Endodermal cell (in vitro differentiated cells): Measurements from ENCODE around the gene ZNF423. TPM values are rescaled to one million over a fixed set of nuclear protein-coding genes. Genes with fewer than 3 reads are reported as not detected.
A peak's percentile ranks its signal among the peaks of the same experiment; 100 is the strongest.

Experiments used
- DNase-seq: peaks from one replicate; pipeline ENCODE4 v3.0.0-alpha.2; 2017
- H3K27ac ChIP-seq: 2 replicates; pipeline ENCODE4 v1.5.1; 2013; ENCODE audit warnings: mild to moderate bottlenecking, low read depth, low read length, moderate library complexity
- H3K27me3 ChIP-seq: 2 replicates; pipeline ENCODE4 v1.6.1; 2013; ENCODE audit warnings: mild to moderate bottlenecking, low read length, moderate library complexity; ENCODE audit not compliant: insufficient read depth, control insufficient read depth, poor library complexity, severe bottlenecking
- H3K36me3 ChIP-seq: 2 replicates; pipeline ENCODE4 v1.7.0; 2013; ENCODE audit warnings: mild to moderate bottlenecking, low read length, moderate library complexity; ENCODE audit not compliant: control insufficient read depth, insufficient read depth
- H3K4me1 ChIP-seq: one replicate; pipeline ENCODE4 v1.7.0; 2013; ENCODE audit warnings: low read length; ENCODE audit not compliant: control insufficient read depth, insufficient read depth
- H3K4me3 ChIP-seq: 2 replicates; pipeline ENCODE4 v1.5.1; 2013; ENCODE audit warnings: mild to moderate bottlenecking, low read length, moderate library complexity
- H3K9ac ChIP-seq: 2 replicates; pipeline ENCODE4 v1.6.1; 2013; ENCODE audit warnings: mild to moderate bottlenecking, low read length, moderate library complexity; ENCODE audit not compliant: poor library complexity, severe bottlenecking; ENCODE audit errors: extremely low read depth
- H3K9me3 ChIP-seq: 2 replicates; pipeline ENCODE4 v1.6.1; 2013; ENCODE audit warnings: mild to moderate bottlenecking, low read length, moderate library complexity; ENCODE audit not compliant: control insufficient read depth
- H3K27ac Mint-ChIP-seq: 2 replicates; pipeline ENCODE4 v1.8.0; 2020; ENCODE audit warnings: mixed read lengths
- H3K27me3 Mint-ChIP-seq: 2 replicates; pipeline ENCODE4 v1.8.0; 2021; ENCODE audit warnings: mild to moderate bottlenecking, mixed read lengths; ENCODE audit not compliant: insufficient read depth
- H3K36me3 Mint-ChIP-seq: 2 replicates; pipeline ENCODE4 v1.8.0; 2020; ENCODE audit warnings: low read depth, mixed read lengths
- H3K4me1 Mint-ChIP-seq: 2 replicates; pipeline ENCODE4 v1.8.0; 2020; ENCODE audit warnings: mixed read lengths
- H3K4me3 Mint-ChIP-seq: 2 replicates; pipeline ENCODE4 v1.8.0; 2020; ENCODE audit warnings: mild to moderate bottlenecking, moderate library complexity, mixed read lengths
- H3K9me3 Mint-ChIP-seq: 2 replicates; pipeline ENCODE4 v1.8.0; 2020; ENCODE audit warnings: mild to moderate bottlenecking, mixed read lengths
- CTCF ChIP-seq: fragments of 200-600 bp; sonication (generic); conservative IDR thresholded peaks from 2 replicates; pipeline ENCODE4 v1.5.0; 2021; ENCODE audit warnings: antibody characterized with exemption, mild to moderate bottlenecking
- WGBS, 2 experiments: methylation state at CpG; one replicate each; pipeline versions ENCODE4 v1.1.5 to v1.1.7; 2013; ENCODE audit warnings: missing lambda C conversion rate in 2 of 2, mixed read lengths in 1 of 2; ENCODE audit not compliant: insufficient coverage in 1 of 2, insufficient read length in 1 of 2; 5-methylcytosine and 5-hydroxymethylcytosine counted together
- total RNA-seq, 2 donors: library from RNA; stranded (reverse); fragmentation: NEBNext Ultra II Directional in 1 of 2; extraction: Animal tissue kit (Norgen Biotek cat#: 25700) in 1 of 2; gene quantifications; 2 replicates in 1 of 2; 3 replicates in 1 of 2; pipeline ENCODE4 v1.2.1, GENCODE V29; 2021

The ZNF423 gene
- total RNA-seq, 2 donors from 2014 or later, result 30.3 to 41.9 TPM

GRCh38 chr16:49594685-49595498 is 261.0 kb downstream of the ZNF423 start:
- Histone ChIP-seq H3K9ac (no peak overlapping the region), H3K27ac (peak overlapping the region; percentile 62), H3K4me3 (no peak overlapping the region), H3K27me3 (no peaks in the 10 kb centered on the region), H3K36me3 (no peaks in the 10 kb centered on the region), H3K9me3 (no peaks in the 10 kb centered on the region), H3K4me1 (peaks cover 22% of the 10 kb centered on the region)
- Mint-ChIP-seq H3K27ac (no peak overlapping the region), H3K4me3 (no peak overlapping the region), H3K4me1 (peaks cover 37% of the 10 kb centered on the region), H3K36me3 (no peaks in the 10 kb centered on the region), H3K27me3 (no peaks in the 10 kb centered on the region), H3K9me3 (no peaks in the 10 kb centered on the region)
- TF ChIP-seq CTCF, result no peak
- 87% methylated on average over 4 to 12 of the region's 12 CpGs for WGBS, 2 experiments
- peak; percentile 43 for DNase-seq

- 63% methylated on average over 2 of the region's 2 CpGs; no CpG with 5 or more reads in 1 of the 2 experiments for WGBS, 2 experiments
- Mint-ChIP-seq H3K27ac (no peak overlapping the region), H3K9me3 (no peaks in the 10 kb centered on the region), H3K36me3 (no peaks in the 10 kb centered on the region), H3K4me1 (peaks cover 40% of the 10 kb centered on the region), H3K4me3 (no peak overlapping the region), H3K27me3 (no peaks in the 10 kb centered on the region)
- Histone ChIP-seq H3K27ac (peak overlapping the region; percentile 26), H3K9me3 (no peaks in the 10 kb centered on the region), H3K4me1 (peaks cover 25% of the 10 kb centered on the region), H3K27me3 (no peaks in the 10 kb centered on the region), H3K4me3 (no peak overlapping the region), H3K9ac (no peak overlapping the region), H3K36me3 (no peaks in the 10 kb centered on the region)
- DNase-seq, result peak; percentile 32
- no peak for TF ChIP-seq CTCF
Observed at GRCh38 chr16:49594153-49594552, 261.8 kb downstream of the ZNF423 start.

DNA sequence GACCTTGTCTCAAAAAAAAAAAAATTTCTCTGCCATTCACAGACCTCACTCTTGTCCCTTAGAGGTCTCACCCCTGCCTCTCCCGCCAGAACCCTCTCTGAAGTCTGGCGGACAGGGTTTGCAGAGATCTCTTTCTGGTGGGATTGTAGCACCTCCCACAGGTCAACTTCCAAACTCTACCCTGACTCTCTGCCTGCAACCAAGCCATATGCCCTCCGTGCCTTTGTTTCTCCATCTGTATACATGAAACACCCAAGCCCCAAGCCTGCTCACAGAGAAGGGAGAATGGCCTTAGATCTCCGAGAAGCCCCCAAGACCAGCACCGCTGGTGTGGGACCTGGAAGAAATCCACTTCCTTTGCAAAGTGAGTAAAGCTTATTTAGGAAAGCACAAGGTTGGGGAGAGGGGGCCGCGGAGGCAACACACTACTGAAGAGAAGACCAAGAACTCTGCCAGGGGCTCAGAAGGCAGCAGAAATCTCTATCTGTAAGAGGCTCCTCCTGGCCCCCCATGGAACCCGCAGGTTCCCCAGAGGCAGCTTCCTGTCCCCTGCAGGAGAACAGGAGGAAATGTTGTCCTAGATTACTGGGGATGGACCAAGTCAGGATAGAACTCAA is 262.4 kb downstream of the ZNF423 start:
- peaks cover 45% of the 10 kb centered on the region for H3K4me1 Mint-ChIP-seq

More for the DNA sequence above, 262.4 kb downstream of the ZNF423 start:
- peaks cover 28% of the 10 kb centered on the region for H3K4me1 ChIP-seq
- H3K4me3 ChIP-seq, result no peak overlapping the region
- H3K4me3 Mint-ChIP-seq, result no peak overlapping the region
- H3K9ac ChIP-seq, result no peak overlapping the region
- H3K36me3 Mint-ChIP-seq, result no peaks in the 10 kb centered on the region
- DNase-seq, result peak; percentile 53
- H3K27ac Mint-ChIP-seq, result no peak overlapping the region
- no peaks in the 10 kb centered on the region for H3K27me3 Mint-ChIP-seq
- no peaks in the 10 kb centered on the region for H3K27me3 ChIP-seq
- WGBS, 2 experiments, result 78 to 89% methylated on average over 5 to 8 of the region's 8 CpGs
- no peak overlapping the region for H3K27ac ChIP-seq
- no peaks in the 10 kb centered on the region for H3K9me3 Mint-ChIP-seq
- TF ChIP-seq CTCF, result no peak
- no peaks in the 10 kb centered on the region for H3K9me3 ChIP-seq
- H3K36me3 ChIP-seq, result no peaks in the 10 kb centered on the region
